HL-60 (cell line): ENCODE measurements around the gene OR51B4.
"Not testable (repeated sequence)": the region's sequence is repeated elsewhere in the genome, so short reads cannot be mapped to it uniquely, and the experiment has no call there.

ENCODE experiments used
- DNase-seq, 2 experiments: peaks; one replicate each; pipeline ENCODE4 v3.0.0-alpha.2; 2010 to 2020; ENCODE audit warnings: low read depth in 1 of 2, low spot score in 1 of 2
- H3K27ac ChIP-seq: fragments of 250-450 bp; sonication (Bioruptor Pico); replicated peaks from 2 replicates; pipeline ENCODE4 v1.5.1; 2020; ENCODE audit warnings: mild to moderate bottlenecking, moderate library complexity
- H3K27me3 ChIP-seq: fragments of 250-450 bp; sonication (Bioruptor Pico); 2 replicates; pipeline ENCODE4 v1.5.1; 2021; ENCODE audit warnings: mild to moderate bottlenecking, moderate library complexity; ENCODE audit not compliant: insufficient read depth, poor library complexity, severe bottlenecking
- H3K4me3 ChIP-seq: replicated peaks from 2 replicates; pipeline ENCODE4 v1.5.1; 2011; ENCODE audit warnings: mild to moderate bottlenecking, control low read depth, low read length; ENCODE audit not compliant: insufficient read depth
- CTCF ChIP-seq: IDR thresholded peaks from one replicate; pipeline ENCODE4 v1.5.1; 2011; ENCODE audit warnings: low read length, control low read depth, inconsistent platforms; ENCODE audit not compliant: insufficient read depth
- GABPA ChIP-seq: IDR thresholded peaks from 2 replicates; pipeline ENCODE4 v1.6.1; 2012; ENCODE audit warnings: low read depth
- POLR2AphosphoS5 ChIP-seq: IDR thresholded peaks from 2 replicates; pipeline ENCODE4 v1.6.1; 2012; ENCODE audit warnings: low read depth
- SPI1 ChIP-seq: IDR thresholded peaks from 2 replicates; pipeline ENCODE4 v1.6.1; 2012; ENCODE audit warnings: low read depth, mild to moderate bottlenecking, borderline replicate concordance
- TF ChIP-seq, protein P1 (sequence below): IDR thresholded peaks from 2 replicates; pipeline ENCODE4 v1.6.1; 2012; ENCODE audit warnings: low read depth; ENCODE audit not compliant: insufficient replicate concordance

The OR51B4 gene

DNA sequence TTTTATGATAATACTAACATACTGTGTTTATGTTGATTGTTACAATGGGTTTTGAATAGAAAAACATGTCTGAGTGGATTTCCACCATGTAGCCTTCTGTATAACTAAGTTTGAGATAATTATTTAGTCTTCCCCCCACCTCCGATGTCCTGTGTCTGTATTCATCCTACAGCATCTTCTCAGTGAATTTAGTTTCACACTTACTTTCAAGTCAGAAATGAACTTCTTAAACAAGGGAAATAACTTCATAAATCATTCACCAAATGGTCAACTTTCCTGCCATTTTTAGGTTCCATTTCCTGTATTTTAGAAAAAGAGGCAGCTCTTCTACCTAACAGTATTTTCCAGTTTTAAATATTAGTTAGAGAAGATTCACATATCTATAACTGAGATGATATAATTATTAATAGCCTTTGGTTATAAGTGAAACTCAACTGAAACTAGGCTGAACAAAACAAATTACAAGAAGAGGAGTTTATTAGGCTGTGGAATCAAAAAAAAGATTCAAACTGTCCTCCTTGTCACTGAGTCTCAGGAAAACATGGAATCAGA lies 38.1 kb upstream of the OR51B4 start:
- TF ChIP-seq SPI1: no peak
- no peak for TF ChIP-seq CTCF
- TF ChIP-seq, protein P1, sequence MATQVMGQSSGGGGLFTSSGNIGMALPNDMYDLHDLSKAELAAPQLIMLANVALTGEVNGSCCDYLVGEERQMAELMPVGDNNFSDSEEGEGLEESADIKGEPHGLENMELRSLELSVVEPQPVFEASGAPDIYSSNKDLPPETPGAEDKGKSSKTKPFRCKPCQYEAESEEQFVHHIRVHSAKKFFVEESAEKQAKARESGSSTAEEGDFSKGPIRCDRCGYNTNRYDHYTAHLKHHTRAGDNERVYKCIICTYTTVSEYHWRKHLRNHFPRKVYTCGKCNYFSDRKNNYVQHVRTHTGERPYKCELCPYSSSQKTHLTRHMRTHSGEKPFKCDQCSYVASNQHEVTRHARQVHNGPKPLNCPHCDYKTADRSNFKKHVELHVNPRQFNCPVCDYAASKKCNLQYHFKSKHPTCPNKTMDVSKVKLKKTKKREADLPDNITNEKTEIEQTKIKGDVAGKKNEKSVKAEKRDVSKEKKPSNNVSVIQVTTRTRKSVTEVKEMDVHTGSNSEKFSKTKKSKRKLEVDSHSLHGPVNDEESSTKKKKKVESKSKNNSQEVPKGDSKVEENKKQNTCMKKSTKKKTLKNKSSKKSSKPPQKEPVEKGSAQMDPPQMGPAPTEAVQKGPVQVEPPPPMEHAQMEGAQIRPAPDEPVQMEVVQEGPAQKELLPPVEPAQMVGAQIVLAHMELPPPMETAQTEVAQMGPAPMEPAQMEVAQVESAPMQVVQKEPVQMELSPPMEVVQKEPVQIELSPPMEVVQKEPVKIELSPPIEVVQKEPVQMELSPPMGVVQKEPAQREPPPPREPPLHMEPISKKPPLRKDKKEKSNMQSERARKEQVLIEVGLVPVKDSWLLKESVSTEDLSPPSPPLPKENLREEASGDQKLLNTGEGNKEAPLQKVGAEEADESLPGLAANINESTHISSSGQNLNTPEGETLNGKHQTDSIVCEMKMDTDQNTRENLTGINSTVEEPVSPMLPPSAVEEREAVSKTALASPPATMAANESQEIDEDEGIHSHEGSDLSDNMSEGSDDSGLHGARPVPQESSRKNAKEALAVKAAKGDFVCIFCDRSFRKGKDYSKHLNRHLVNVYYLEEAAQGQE: no peak
- TF ChIP-seq GABPA: no peak
- no peak for TF ChIP-seq POLR2AphosphoS5
- peaks cover 6% of the 10 kb centered on the region for H3K27me3 ChIP-seq
- no peak overlapping the region for H3K4me3 ChIP-seq
- no peak for DNase-seq
- H3K27ac ChIP-seq: no peak overlapping the region

DNA sequence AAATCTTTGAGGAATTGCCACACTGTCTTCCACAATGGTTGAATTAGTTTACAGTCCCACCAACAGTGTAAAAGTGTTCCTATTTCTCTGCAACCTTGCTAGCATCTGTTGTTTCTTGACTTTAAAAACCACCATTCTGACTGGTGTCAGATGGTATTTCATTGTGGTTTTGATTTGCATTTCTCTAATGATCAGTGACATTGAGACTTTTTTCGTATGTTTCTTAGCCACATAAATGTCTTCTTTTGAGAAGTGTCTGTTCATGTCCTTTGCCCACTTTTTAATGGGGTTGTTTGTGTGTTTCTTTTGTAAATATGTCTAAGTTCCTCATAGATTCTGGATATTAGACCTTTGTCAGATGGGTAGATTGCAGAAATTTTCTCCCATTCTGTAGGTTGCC lies 35.5 kb upstream of the OR51B4 start:
- not testable (repeated sequence) for H3K27ac ChIP-seq, H3K4me3 ChIP-seq, DNase-seq, H3K27me3 ChIP-seq

DNA sequence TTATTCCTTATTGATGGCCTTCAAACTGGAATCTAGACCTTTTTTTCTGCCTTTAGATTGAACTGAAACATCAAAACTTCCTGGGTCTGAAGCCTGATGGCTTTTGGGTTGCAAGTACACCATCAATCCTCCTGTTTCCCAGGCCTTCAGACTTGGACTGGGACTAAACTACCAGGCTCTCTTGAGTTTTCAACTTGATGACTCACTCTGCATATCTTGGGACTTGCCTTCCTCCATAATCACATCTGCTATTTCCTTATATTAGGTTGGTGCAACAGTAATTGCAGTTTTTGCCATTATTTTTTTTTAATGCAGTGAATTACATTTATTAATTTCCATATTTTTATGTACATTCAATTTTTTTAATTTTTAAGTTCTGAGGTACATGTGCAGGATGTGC lies 34.6 kb upstream of the OR51B4 start:
- TF ChIP-seq GABPA: no peak
- no peak for TF ChIP-seq SPI1
- TF ChIP-seq, protein P1: no peak
- TF ChIP-seq CTCF: no peak
- TF ChIP-seq POLR2AphosphoS5: no peak
- DNase-seq: no peak
- Histone ChIP-seq H3K27me3 (peaks cover 6% of the 10 kb centered on the region), H3K27ac (no peak overlapping the region), H3K4me3 (no peak overlapping the region)

DNA sequence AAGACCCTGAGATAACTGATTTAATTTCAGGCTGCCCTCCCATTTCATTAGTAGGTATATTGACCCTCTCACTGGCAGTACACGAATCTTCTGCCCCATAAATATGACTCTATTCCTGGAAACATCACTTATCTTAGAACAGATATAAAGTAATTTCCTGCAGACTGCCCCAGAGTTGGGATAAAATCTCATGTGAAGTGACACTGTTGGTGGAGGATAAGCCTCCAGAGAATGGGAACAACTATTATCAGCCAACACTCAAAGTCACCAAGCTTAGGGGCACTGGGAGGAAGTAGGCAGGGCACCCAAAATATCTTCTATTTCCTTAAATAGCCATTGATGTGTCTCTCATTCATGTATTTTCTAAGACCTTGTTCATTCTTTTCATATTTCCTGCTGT lies 33.4 kb upstream of the OR51B4 start:
- TF ChIP-seq POLR2AphosphoS5: no peak
- TF ChIP-seq, protein P1: no peak
- TF ChIP-seq CTCF: no peak
- TF ChIP-seq SPI1: no peak
- H3K4me3 ChIP-seq: no peak overlapping the region
- peaks cover 3% of the 10 kb centered on the region for H3K27me3 ChIP-seq
- no peak for DNase-seq
- no peak overlapping the region for H3K27ac ChIP-seq
